Liver (tissue), 9 donors: ENCODE measurements around the gene MFSD6. TPM values are rescaled to one million over a fixed set of nuclear protein-coding genes. Genes with fewer than 3 reads are reported as not detected.
A peak's percentile ranks its signal among the peaks of the same experiment; 100 is the strongest.

Experiments used
- DNase-seq: peaks from one replicate; pipeline ENCODE4 v3.0.0-alpha.2; 2017; ENCODE audit warnings: low spot score
- H3K27ac ChIP-seq, 2 donors: one replicate each; pipeline ENCODE4 v1.7.0; 2013; ENCODE audit warnings: inconsistent platforms in 2 of 2, low read length in 2 of 2, control low read depth in 1 of 2, low read depth in 1 of 2, mild to moderate bottlenecking in 1 of 2
- H3K27me3 ChIP-seq, 4 donors: one replicate each; pipeline versions ENCODE4 v1.6.1 to v1.7.0; 2013; ENCODE audit warnings: low read length in 3 of 4, inconsistent platforms in 1 of 4, mild to moderate bottlenecking in 1 of 4, moderate library complexity in 1 of 4; ENCODE audit not compliant: control insufficient read depth in 4 of 4, insufficient read depth in 4 of 4
- H3K36me3 ChIP-seq, 4 donors: one replicate each; pipeline versions ENCODE4 v1.6.1 to v1.7.0; 2013; ENCODE audit warnings: low read length in 3 of 4, mild to moderate bottlenecking in 3 of 4, low read depth in 1 of 4, moderate library complexity in 1 of 4; ENCODE audit not compliant: control insufficient read depth in 4 of 4, insufficient read depth in 3 of 4
- H3K4me1 ChIP-seq, 4 donors: one replicate each; pipeline versions ENCODE4 v1.6.1 to v1.7.0; 2013; ENCODE audit warnings: low read length in 3 of 4, mild to moderate bottlenecking in 3 of 4, moderate library complexity in 1 of 4; ENCODE audit not compliant: control insufficient read depth in 4 of 4, insufficient read depth in 4 of 4
- H3K4me3 ChIP-seq, 3 donors: one replicate each; pipeline versions ENCODE4 v1.6.1 to v1.7.0; 2013; ENCODE audit warnings: low read length in 3 of 3, control low read depth in 1 of 3, low read depth in 1 of 3, mild to moderate bottlenecking in 1 of 3
- H3K9ac ChIP-seq, 2 donors: one replicate each; pipeline ENCODE4 v1.7.0; 2013; ENCODE audit warnings: low read length in 2 of 2, mild to moderate bottlenecking in 2 of 2, moderate library complexity in 2 of 2, control low read depth in 1 of 2, low read depth in 1 of 2
- H3K9me3 ChIP-seq, 4 donors: one replicate each; pipeline versions ENCODE4 v1.6.1 to v1.7.0; 2013; ENCODE audit warnings: low read length in 3 of 4; ENCODE audit not compliant: control insufficient read depth in 4 of 4
- FOXA1 ChIP-seq: IDR thresholded peaks from 2 replicates; pipeline ENCODE4 v1.6.1; 2016; ENCODE audit warnings: antibody characterized with exemption
- FOXA2 ChIP-seq: IDR thresholded peaks from 2 replicates; pipeline ENCODE4 v1.6.1; 2016; ENCODE audit warnings: antibody characterized with exemption
- HNF4G ChIP-seq: IDR thresholded peaks from 2 replicates; pipeline ENCODE4 v1.6.1; 2016; ENCODE audit warnings: antibody characterized with exemption
- NR2F2 ChIP-seq: IDR thresholded peaks from 2 replicates; pipeline ENCODE4 v1.6.1; 2016; ENCODE audit warnings: antibody characterized with exemption
- RAD21 ChIP-seq, 2 donors: IDR thresholded peaks; 2 replicates each; pipeline ENCODE4 v1.6.1; 2016; ENCODE audit warnings: antibody characterized with exemption in 2 of 2, mild to moderate bottlenecking in 2 of 2
- RXRA ChIP-seq, 2 donors: IDR thresholded peaks; 2 replicates each; pipeline ENCODE4 v1.6.1; 2017 to 2018; ENCODE audit warnings: antibody characterized with exemption in 2 of 2, mild to moderate bottlenecking in 1 of 2
- TAF1 ChIP-seq: conservative IDR thresholded peaks from 2 replicates; pipeline ENCODE4 v1.6.1; 2016; ENCODE audit warnings: antibody characterized with exemption, mild to moderate bottlenecking
- YY1 ChIP-seq: IDR thresholded peaks from 2 replicates; pipeline ENCODE4 v1.6.1; 2016; ENCODE audit warnings: antibody characterized with exemption, mild to moderate bottlenecking
- WGBS: extraction: QIAGEN DNeasy Blood & Tissue Kit; methylation state at CpG from one replicate; pipeline ENCODE4 v1.1.7; 2013; 5-methylcytosine and 5-hydroxymethylcytosine counted together
- polyA plus RNA-seq, 2 donors: library from polyadenylated mRNA; stranded (reverse) in 1 of 2; unstranded in 1 of 2; fragments of 200-250 nt in 1 of 2; fragments of >200 nt in 1 of 2; fragmentation: Nextera tagmentation in 1 of 2; extraction: Ambion mirVana in 1 of 2; gene quantifications; one replicate each; pipeline versions ENCODE4 v1.2.1 to v1.2.3, GENCODE V29; 2013 to 2015
- total RNA-seq, 2 donors: library from RNA; depleted of rRNA; stranded (reverse); fragments of >200 nt; gene quantifications; one replicate each; pipeline ENCODE4 v1.2.3, GENCODE V29; 2014
- TF ChIP-seq, protein P1 (sequence below): fragments of 150-350 bp; IDR thresholded peaks from 2 replicates; pipeline ENCODE4 v1.5.1; 2017; ENCODE audit warnings: improper control_type of control experiment, low read depth, low read length; ENCODE audit not compliant: missing input control
- TF ChIP-seq, protein P2 (sequence below): IDR thresholded peaks from 2 replicates; pipeline ENCODE4 v1.6.1; 2016; ENCODE audit warnings: antibody characterized with exemption
- TF ChIP-seq, protein P3 (sequence below): IDR thresholded peaks from 2 replicates; pipeline ENCODE4 v1.6.1; 2016; ENCODE audit warnings: antibody characterized with exemption
- TF ChIP-seq, protein P4 (sequence below): IDR thresholded peaks from 2 replicates; pipeline ENCODE4 v1.6.1; 2016; ENCODE audit warnings: antibody characterized with exemption
- TF ChIP-seq, protein P5 (sequence below): IDR thresholded peaks from 2 replicates; pipeline ENCODE4 v1.6.1; 2016; ENCODE audit warnings: antibody characterized with exemption, mild to moderate bottlenecking
- donor health status: healthy.
- donor health status: healthy.
- donor health status: healthy.
- donor health status: healthy.
- donor health status: healthy.

Gene MFSD6
- total and polyA plus RNA-seq, 4 donors = 0.83 to 9.5 (median 2.4) TPM

DNA sequence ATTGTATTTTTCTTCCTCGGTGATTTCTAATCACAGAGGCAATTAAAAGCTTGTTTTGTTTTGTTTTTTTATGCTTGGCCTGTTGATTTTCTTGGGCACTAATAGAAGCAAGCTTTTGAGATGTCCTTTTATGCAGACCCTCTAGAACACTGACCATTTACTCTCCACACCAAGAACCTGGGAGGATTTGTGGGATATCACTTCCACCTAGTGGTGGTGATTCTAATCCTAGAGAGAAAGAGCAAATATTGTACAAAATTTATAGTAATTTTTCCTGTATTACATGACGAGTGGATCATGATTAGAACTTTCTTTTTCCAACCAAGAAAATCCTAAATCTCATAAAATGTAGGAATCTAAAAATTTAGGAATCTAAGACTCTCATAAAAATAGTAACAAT, 102.9 kb downstream of the MFSD6 start:
- 66% methylated on average over 2 of the region's 2 CpGs for WGBS
- Histone ChIP-seq H3K4me1 (no peaks in the 10 kb centered on the region), H3K27me3 (no peaks in the 10 kb centered on the region), H3K4me3 (no peak overlapping the region), H3K27ac (no peak overlapping the region), H3K9me3 (no peaks in the 10 kb centered on the region), H3K9ac (no peak overlapping the region), H3K36me3 (peaks cover 0 to 3% (median under 1%) of the 10 kb centered on the region in 4 donors)
- DNase-seq = no peak
- TF ChIP-seq HNF4G = no peak
- TF ChIP-seq, protein P1, sequence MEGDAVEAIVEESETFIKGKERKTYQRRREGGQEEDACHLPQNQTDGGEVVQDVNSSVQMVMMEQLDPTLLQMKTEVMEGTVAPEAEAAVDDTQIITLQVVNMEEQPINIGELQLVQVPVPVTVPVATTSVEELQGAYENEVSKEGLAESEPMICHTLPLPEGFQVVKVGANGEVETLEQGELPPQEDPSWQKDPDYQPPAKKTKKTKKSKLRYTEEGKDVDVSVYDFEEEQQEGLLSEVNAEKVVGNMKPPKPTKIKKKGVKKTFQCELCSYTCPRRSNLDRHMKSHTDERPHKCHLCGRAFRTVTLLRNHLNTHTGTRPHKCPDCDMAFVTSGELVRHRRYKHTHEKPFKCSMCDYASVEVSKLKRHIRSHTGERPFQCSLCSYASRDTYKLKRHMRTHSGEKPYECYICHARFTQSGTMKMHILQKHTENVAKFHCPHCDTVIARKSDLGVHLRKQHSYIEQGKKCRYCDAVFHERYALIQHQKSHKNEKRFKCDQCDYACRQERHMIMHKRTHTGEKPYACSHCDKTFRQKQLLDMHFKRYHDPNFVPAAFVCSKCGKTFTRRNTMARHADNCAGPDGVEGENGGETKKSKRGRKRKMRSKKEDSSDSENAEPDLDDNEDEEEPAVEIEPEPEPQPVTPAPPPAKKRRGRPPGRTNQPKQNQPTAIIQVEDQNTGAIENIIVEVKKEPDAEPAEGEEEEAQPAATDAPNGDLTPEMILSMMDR = peak; percentile 48
- peak; percentile 83 to 87 for TF ChIP-seq RAD21 (IDR thresholded peaks at IDR 0.05)
- TF ChIP-seq, protein P2, sequence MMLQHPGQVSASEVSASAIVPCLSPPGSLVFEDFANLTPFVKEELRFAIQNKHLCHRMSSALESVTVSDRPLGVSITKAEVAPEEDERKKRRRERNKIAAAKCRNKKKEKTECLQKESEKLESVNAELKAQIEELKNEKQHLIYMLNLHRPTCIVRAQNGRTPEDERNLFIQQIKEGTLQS = no peak
- no peak for TF ChIP-seq RXRA (IDR thresholded peaks at IDR 0.05)

DNA sequence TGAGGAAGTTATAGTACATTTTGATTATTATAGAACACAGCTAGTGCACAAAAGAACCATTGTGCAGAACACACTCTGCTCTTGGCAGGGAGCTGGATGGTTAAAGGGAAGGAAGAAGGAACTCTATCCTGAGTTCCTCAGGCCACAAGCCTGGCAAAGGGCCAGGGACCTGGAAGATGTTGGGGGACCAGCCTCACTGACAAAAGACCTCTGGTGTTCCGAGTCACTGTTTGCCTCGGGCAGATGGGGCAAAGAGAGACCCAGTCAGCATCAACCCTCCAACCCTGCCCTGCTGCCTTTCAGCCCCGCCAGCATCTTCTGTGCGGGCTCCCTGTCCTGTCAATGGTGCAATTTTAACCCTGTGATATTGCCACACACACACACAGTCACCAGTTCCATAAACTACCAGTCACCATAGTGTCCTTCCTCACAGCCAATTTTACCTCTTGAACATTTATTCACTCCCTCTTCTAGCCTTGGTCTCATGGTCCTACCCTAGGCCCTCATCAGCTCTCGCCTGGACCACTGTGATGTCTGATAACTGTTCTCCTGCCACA, 104.5 kb downstream of the MFSD6 start:
- WGBS = 88% methylated on average over 5 of the region's 5 CpGs
- TF ChIP-seq HNF4G (no peak), RAD21 (IDR thresholded peaks at IDR 0.05) (no peak), YY1 (no peak), FOXA1 (no peak), NR2F2 (no peak), TAF1 (no peak), FOXA2 (no peak), RXRA (IDR thresholded peaks at IDR 0.05) (no peak)
- TF ChIP-seq, protein P3, sequence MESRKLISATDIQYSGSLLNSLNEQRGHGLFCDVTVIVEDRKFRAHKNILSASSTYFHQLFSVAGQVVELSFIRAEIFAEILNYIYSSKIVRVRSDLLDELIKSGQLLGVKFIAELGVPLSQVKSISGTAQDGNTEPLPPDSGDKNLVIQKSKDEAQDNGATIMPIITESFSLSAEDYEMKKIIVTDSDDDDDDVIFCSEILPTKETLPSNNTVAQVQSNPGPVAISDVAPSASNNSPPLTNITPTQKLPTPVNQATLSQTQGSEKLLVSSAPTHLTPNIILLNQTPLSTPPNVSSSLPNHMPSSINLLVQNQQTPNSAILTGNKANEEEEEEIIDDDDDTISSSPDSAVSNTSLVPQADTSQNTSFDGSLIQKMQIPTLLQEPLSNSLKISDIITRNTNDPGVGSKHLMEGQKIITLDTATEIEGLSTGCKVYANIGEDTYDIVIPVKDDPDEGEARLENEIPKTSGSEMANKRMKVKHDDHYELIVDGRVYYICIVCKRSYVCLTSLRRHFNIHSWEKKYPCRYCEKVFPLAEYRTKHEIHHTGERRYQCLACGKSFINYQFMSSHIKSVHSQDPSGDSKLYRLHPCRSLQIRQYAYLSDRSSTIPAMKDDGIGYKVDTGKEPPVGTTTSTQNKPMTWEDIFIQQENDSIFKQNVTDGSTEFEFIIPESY = no peak
- TF ChIP-seq, protein P4, sequence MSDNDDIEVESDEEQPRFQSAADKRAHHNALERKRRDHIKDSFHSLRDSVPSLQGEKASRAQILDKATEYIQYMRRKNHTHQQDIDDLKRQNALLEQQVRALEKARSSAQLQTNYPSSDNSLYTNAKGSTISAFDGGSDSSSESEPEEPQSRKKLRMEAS = no peak
- TF ChIP-seq, protein P5, sequence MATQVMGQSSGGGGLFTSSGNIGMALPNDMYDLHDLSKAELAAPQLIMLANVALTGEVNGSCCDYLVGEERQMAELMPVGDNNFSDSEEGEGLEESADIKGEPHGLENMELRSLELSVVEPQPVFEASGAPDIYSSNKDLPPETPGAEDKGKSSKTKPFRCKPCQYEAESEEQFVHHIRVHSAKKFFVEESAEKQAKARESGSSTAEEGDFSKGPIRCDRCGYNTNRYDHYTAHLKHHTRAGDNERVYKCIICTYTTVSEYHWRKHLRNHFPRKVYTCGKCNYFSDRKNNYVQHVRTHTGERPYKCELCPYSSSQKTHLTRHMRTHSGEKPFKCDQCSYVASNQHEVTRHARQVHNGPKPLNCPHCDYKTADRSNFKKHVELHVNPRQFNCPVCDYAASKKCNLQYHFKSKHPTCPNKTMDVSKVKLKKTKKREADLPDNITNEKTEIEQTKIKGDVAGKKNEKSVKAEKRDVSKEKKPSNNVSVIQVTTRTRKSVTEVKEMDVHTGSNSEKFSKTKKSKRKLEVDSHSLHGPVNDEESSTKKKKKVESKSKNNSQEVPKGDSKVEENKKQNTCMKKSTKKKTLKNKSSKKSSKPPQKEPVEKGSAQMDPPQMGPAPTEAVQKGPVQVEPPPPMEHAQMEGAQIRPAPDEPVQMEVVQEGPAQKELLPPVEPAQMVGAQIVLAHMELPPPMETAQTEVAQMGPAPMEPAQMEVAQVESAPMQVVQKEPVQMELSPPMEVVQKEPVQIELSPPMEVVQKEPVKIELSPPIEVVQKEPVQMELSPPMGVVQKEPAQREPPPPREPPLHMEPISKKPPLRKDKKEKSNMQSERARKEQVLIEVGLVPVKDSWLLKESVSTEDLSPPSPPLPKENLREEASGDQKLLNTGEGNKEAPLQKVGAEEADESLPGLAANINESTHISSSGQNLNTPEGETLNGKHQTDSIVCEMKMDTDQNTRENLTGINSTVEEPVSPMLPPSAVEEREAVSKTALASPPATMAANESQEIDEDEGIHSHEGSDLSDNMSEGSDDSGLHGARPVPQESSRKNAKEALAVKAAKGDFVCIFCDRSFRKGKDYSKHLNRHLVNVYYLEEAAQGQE = no peak
- TF ChIP-seq, protein P1 = no peak
- Histone ChIP-seq H3K36me3 (peaks cover 0 to 3% (median 0%) of the 10 kb centered on the region in 4 donors), H3K9ac (no peak overlapping the region), H3K9me3 (no peaks in the 10 kb centered on the region), H3K27ac (no peak overlapping the region), H3K4me3 (no peak overlapping the region), H3K27me3 (no peaks in the 10 kb centered on the region), H3K4me1 (no peaks in the 10 kb centered on the region)
- DNase-seq = no peak
